Raji (cell line): ENCODE results near the gene PLBD2.

ENCODE experiments used
- POLR2A ChIP-seq: IDR thresholded peaks from 2 replicates; pipeline ENCODE4 v1.6.1; 2011; ENCODE audit warnings: low read depth, low read length, control low read depth; ENCODE audit not compliant: insufficient read depth

Gene PLBD2

GRCh38 chr12:113374823-113375428 lies 16.5 kb downstream of the PLBD2 start:
- no peak for TF ChIP-seq POLR2A

- no peak for TF ChIP-seq POLR2A
Observed at GRCh38 chr12:113378291-113378690, 19.9 kb downstream of the PLBD2 start.

DNA sequence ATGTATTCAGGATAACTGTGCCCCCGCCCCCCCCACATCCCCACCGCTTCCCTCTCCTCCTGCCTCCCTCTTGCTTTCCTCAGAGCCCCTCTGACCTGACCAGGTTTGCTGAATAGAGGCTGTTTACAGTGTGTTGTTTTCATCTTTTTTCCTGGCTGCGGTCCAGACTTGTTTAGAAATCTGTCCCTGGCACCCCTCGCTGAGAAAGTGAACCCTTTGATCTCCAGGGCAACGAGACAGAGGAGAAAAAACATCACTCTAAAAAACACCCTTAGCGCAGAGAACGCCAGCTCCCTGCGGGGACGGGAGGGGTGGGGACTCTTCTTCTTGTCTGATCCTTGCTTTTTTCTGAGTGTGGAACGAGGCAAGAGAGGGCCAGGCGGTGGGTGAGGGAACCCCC lies 22.8 kb downstream of the PLBD2 start:
- TF ChIP-seq POLR2A: no peak

DNA sequence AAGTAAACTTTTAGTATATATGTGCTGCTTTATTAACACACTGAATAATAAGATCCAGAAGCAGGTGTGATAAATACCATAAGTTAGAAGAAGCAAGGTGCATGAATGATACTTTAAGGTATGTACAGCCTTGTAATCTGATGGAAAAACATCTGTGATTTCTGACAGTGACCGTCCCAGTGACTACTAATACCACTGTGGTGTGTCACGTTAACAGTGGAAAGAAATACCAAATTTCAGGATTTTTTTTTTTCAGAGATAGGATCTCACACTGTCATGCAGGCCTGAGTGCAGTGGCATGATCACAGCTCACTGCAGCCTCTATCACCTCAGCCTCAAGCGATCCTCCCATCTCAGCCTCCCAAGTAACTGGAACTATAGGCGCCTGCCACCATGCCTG lies 23.8 kb downstream of the PLBD2 start:
- no peak for TF ChIP-seq POLR2A

DNA sequence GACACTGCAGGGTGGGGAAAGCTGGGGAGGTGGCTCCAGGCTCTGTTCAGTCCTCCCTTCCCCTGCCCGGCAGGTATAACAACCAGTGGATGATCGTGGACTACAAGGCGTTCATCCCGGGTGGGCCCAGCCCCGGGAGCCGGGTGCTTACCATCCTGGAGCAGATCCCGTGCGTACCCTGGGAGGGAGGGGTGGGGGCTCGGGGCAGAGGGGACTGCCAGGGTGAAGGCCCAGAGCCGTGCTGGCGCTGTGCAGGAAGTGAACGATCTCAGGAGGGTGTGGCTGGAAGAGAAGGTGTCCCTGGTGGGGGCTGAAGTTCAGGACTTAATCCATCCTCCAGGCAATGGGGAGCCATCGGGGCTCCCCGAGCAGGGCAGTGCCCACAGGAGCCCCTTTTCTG lies 26.4 kb downstream of the PLBD2 start:
- TF ChIP-seq POLR2A: no peak

DNA sequence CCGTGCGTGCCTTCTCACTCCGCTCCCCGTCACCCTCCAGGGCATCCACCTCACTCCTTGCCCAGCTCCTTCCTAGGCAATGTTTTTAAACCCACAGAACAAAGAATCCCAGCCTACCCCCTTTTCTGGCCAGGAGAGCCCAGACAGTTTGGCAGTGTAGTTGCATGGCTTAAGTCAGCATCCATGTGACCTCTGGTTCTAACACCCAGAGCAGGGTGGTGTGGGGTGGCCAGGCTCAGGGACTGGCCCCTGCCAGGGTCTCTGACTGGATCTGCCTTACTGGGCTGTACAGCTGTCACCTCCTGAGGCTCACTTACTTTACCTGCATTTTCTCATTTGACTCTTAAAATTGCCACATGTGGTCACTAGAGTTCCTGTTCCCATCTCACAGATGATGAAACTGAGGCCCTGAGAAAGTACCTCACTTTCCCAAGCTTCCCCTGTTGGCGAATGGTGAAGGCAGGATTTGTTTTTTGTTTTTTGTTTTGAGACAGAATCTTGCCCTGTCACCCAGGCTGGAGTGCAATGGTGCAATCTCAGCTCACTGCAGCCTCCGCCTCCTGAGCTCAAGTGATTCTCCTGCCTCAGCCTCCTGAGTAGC lies 27.0 kb downstream of the PLBD2 start:
- TF ChIP-seq POLR2A: no peak

DNA sequence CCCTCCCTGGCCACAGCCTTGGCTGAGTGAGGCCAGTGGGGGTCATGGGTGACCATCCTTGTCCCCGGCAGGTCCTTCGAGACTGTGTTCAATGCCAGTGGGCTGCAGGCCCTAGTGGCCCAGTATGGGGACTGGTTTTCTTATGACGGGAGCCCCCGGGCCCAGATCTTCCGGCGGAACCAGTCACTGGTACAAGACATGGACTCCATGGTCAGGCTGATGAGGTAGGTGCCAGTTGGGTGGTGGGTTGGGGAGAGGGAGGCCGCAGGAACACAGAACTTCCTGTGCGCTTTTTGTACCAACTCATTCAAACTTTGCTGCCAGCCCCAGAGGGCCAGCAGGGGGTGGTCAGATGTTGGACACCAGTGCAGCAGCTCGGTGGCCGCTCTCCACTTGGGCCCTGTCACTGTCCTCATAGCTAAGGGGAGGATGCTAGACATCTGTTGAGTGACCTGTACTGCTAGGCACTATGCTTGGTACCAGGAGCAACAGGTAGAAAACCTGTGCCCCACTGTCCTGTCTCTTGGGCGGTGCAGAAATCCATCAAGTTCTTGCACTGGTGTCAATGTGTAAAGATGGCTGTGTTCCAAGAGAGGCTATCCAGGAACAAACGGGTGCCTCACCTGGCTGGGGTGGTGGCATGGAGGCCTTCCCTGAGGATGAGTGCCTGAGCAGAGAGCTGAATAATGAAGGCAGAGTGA lies 28.6 kb downstream of the PLBD2 start:
- no peak for TF ChIP-seq POLR2A

DNA sequence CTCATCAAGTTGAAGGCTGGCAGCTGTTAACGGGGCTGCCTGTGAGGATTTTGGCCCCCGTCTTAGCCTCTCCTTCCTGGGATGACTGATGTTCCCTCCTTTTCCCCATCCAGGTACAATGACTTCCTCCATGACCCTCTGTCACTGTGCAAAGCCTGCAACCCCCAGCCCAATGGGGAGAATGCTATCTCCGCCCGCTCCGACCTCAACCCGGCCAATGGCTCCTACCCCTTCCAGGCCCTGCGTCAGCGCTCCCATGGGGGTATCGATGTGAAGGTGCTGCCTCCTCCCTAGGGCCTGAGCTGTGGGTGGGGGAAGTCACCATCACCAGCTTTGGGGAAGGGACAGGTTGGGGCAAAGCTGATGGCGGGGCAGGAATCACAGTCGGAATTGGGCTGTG lies 29.2 kb downstream of the PLBD2 start:
- no peak for TF ChIP-seq POLR2A

GRCh38 chr12:113388351-113388750 lies 30.0 kb downstream of the PLBD2 start:
- no peak for TF ChIP-seq POLR2A

DNA sequence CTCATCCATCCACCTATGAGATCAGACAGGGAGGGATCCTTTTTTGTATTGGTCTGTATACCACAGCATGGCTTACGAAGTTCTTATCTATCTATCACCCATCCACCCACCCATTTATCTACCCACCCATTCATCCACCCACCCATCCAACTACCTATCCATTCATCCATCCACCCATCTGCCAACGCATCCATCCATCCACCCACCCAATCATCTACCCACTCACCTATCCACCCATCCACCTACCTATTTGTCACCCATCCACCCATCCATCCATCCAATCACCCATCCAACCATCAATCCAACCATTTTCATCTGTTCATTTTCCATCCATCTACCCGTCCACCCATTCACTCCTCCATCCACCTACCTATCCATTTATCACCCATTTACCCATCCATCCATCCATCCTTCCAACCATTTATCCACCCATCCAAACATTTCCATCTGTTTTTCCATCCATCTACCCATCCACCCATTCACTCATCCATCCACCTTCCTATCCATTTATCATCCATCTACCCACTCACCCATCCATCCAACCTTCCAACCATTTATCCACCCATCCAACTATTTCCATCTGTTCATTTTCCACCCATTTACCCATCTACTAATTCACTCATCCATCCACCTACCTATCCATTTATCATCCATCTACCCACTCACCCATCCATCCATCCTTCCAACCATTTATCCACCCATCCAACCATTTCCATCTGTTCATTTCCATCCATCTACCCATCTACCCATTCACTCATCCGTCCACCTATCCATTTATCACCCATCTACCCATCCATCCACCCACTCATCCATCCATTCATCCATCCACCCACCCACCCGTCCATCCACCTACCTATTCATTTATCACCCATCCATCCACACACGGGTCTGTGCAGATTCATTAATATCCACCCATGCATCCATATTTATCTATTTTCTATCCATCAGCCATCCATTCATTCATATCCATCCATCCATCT lies 32.0 kb downstream of the PLBD2 start:
- TF ChIP-seq POLR2A: no peak

- TF ChIP-seq POLR2A: no peak
Observed at GRCh38 chr12:113391145-113391544, 32.8 kb downstream of the PLBD2 start.

GRCh38 chr12:113391650-113392337 lies 33.4 kb downstream of the PLBD2 start:
- TF ChIP-seq POLR2A: no peak

DNA sequence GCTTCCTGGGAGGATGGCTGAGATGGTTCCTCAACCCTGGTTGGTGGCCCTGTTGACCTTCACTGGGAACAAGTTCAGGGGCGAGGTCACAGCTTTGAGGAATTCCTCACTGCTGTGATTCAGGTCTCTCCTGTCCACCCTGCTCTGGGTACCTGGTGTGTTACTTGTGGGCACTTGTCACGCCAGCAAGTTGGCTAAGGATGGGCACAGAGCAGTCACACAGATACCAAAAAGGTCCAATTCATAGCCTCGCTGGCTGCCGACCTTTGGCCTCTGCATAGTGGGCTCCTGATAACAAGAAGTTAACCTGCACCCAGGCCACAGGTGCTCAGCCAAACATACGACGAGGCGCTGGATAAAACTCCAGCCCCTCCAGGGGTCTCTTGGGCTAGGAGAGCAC lies 34.1 kb downstream of the PLBD2 start:
- no peak for TF ChIP-seq POLR2A

- no peak for TF ChIP-seq POLR2A
Observed at GRCh38 chr12:113392988-113393579, 34.7 kb downstream of the PLBD2 start.

- no peak for TF ChIP-seq POLR2A
Observed at GRCh38 chr12:113393749-113394148, 35.4 kb downstream of the PLBD2 start.

GRCh38 chr12:113395119-113395518 lies 36.7 kb downstream of the PLBD2 start:
- TF ChIP-seq POLR2A: no peak
